ENCODE results near the gene SLC27A1.

DNA sequence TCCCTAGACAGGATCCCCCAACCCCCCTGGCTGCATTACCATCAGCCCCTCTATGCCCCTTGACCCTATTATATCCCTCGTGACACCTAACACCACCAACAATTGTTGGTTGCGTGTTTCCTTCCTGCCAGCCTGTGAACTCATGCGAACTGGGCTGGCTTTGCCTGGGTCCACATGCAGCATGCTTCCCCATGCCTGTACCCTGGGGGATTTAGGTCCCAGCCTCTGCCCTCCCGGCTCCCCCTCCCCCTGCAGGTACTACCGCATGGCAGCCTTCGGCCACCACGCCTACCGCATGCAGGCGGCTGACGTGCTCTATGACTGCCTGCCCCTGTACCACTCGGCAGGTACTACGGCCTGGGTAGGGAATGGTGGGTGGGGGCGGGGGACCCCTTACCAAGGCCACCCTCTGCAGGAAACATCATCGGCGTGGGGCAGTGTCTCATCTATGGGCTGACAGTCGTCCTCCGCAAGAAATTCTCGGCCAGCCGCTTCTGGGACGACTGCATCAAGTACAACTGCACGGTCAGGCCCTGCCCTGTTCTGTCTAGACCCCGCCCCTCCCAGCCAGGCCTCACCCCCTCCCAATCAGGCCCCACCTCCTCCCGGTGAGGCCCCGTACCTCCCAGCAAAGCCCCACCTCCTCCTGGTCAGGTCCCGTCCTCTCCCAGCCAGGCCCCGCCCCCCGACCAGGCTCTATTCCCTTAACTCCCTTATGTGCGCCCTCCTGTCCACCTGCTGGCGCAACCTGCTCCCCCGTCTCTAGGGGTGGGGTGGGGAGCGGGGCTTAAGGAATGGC is 18.5 kb downstream of the SLC27A1 start:
- TF ChIP-seq, protein P1, sequence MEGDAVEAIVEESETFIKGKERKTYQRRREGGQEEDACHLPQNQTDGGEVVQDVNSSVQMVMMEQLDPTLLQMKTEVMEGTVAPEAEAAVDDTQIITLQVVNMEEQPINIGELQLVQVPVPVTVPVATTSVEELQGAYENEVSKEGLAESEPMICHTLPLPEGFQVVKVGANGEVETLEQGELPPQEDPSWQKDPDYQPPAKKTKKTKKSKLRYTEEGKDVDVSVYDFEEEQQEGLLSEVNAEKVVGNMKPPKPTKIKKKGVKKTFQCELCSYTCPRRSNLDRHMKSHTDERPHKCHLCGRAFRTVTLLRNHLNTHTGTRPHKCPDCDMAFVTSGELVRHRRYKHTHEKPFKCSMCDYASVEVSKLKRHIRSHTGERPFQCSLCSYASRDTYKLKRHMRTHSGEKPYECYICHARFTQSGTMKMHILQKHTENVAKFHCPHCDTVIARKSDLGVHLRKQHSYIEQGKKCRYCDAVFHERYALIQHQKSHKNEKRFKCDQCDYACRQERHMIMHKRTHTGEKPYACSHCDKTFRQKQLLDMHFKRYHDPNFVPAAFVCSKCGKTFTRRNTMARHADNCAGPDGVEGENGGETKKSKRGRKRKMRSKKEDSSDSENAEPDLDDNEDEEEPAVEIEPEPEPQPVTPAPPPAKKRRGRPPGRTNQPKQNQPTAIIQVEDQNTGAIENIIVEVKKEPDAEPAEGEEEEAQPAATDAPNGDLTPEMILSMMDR (conservative IDR thresholded peaks at IDR 0.05; ENCODE audit: low read depth, low read length), result peak; percentile 62; the same call in 1 of the 2 replicates
- TF ChIP-seq EZH2 (IDR thresholded peaks at IDR 0.05; ENCODE audit: low read length, unreplicated experiment), result no peak
